Peyer's patch (tissue), 4 donors: ENCODE results near the gene TBCC.

Experiments used
- CTCF ChIP-seq, 6 experiments: fragments of 450-650 bp in 4 of 6; fragments of 200-600 bp in 2 of 6; sonication (generic) in 1 of 6; IDR thresholded peaks; one replicate each; pipeline ENCODE4 v1.5.1; 2017 to 2019; ENCODE audit warnings: antibody characterized with exemption in 6 of 6, mild to moderate bottlenecking in 3 of 6, moderate library complexity in 1 of 6
- POLR2A ChIP-seq, 2 donors: fragments of 450-650 bp; IDR thresholded peaks; one replicate each; pipeline ENCODE4 v1.5.1; 2017; ENCODE audit warnings: antibody characterized with exemption in 2 of 2, mild to moderate bottlenecking in 2 of 2, moderate library complexity in 2 of 2

- TF ChIP-seq CTCF (IDR thresholded peaks at IDR 0.05) (no peak), POLR2A (IDR thresholded peaks at IDR 0.05) (peak; percentile 68 to 84)
Measured at GRCh38 chr6:42782689-42783176, 36.8 kb upstream of the TBCC start.
